Karpas-422 (cell line): ENCODE results near the gene KRT28. TPM values are rescaled to one million over a fixed set of nuclear protein-coding genes. Genes with fewer than 3 reads are reported as not detected.
A peak's percentile ranks its signal among the peaks of the same experiment; 100 is the strongest.

Experiments
- DNase-seq: peaks from one replicate; pipeline ENCODE4 v3.0.0-alpha.2; 2015
- H2AFZ ChIP-seq: fragments of 200-600 bp; sonication (generic); 2 replicates; pipeline ENCODE4 v1.6.1; 2014; ENCODE audit warnings: antibody characterized with exemption, low read length, mixed read lengths
- H3K27ac ChIP-seq: fragments of 200-600 bp; sonication (generic); 2 replicates; pipeline ENCODE4 v1.5.1; 2014; ENCODE audit warnings: mild to moderate bottlenecking, low read length, moderate library complexity
- H3K27me3 ChIP-seq: fragments of 200-600 bp; sonication (generic); 2 replicates; pipeline ENCODE4 v1.6.1; 2014; ENCODE audit warnings: low read length, mixed read lengths
- H3K36me3 ChIP-seq: fragments of 200-600 bp; sonication (generic); 2 replicates; pipeline ENCODE4 v1.6.1; 2014; ENCODE audit warnings: low read length, mixed read lengths; ENCODE audit not compliant: insufficient read depth
- H3K4me1 ChIP-seq: fragments of 200-600 bp; sonication (generic); 2 replicates; pipeline ENCODE4 v1.6.1; 2014; ENCODE audit warnings: mild to moderate bottlenecking, low read length, mixed read lengths
- H3K4me2 ChIP-seq: fragments of 200-600 bp; sonication (generic); 2 replicates; pipeline ENCODE4 v1.6.1; 2014; ENCODE audit warnings: low read length, low read depth, mild to moderate bottlenecking; ENCODE audit not compliant: poor library complexity, severe bottlenecking
- H3K4me3 ChIP-seq: fragments of 200-600 bp; sonication (generic); 2 replicates; pipeline ENCODE4 v1.5.1; 2014; ENCODE audit warnings: mild to moderate bottlenecking, antibody characterized with exemption, low read length, mixed read lengths
- H3K79me2 ChIP-seq: fragments of 200-600 bp; sonication (generic); 2 replicates; pipeline ENCODE4 v1.6.1; 2014; ENCODE audit warnings: mild to moderate bottlenecking, low read length, mixed read lengths
- H3K9ac ChIP-seq: fragments of 200-600 bp; sonication (generic); 2 replicates; pipeline ENCODE4 v1.6.0; 2014; ENCODE audit warnings: low read length
- H3K9me2 ChIP-seq: fragments of 200-600 bp; sonication (generic), shearing (Covaris generic); replicated peaks from 2 replicates; pipeline ENCODE4 v1.6.0; 2014; ENCODE audit warnings: mild to moderate bottlenecking, low read length, moderate library complexity; ENCODE audit not compliant: insufficient read depth
- H3K9me3 ChIP-seq: fragments of 300-700, 200-600 bp; sonication (generic); 2 replicates; pipeline ENCODE4 v1.6.1; 2014; ENCODE audit warnings: low read length, mixed read lengths
- H4K20me1 ChIP-seq: fragments of 200-600 bp; sonication (generic); 2 replicates; pipeline ENCODE4 v1.6.1; 2014; ENCODE audit warnings: mild to moderate bottlenecking, antibody characterized with exemption, low read length, low read depth; ENCODE audit not compliant: insufficient read depth
- total RNA-seq: library from RNA; depleted of rRNA; stranded (reverse); fragments of >200 nt; shearing (Covaris generic); gene quantifications from 2 replicates; pipeline ENCODE4 v1.2.3, GENCODE V29; 2014; ENCODE audit warnings: low replicate concordance

KRT28 gene
- total RNA-seq, 1 experiment from 2014 or later = not detected

- Histone ChIP-seq H3K9me3 (no peaks in the 10 kb centered on the region), H3K4me3 (no peak overlapping the region), H4K20me1 (no peaks in the 10 kb centered on the region), H3K27me3 (no peaks in the 10 kb centered on the region), H3K27ac (no peak overlapping the region), H3K4me1 (peaks cover 3% of the 10 kb centered on the region; the same call in 1 of the 2 replicates), H3K9me2 (no peaks in the 10 kb centered on the region), H3K9ac (no peak overlapping the region), H2AFZ (no peak overlapping the region), H3K36me3 (no peaks in the 10 kb centered on the region), H3K79me2 (no peaks in the 10 kb centered on the region), H3K4me2 (no peak overlapping the region)
- peak; percentile 90 for DNase-seq
Observed at GRCh38 chr17:40803617-40804082, 3.9 kb upstream of the KRT28 start.

- Histone ChIP-seq H3K27me3 (no peaks in the 10 kb centered on the region), H3K9ac (no peak overlapping the region), H3K36me3 (no peaks in the 10 kb centered on the region), H3K4me3 (no peak overlapping the region), H2AFZ (no peak overlapping the region), H3K27ac (no peak overlapping the region), H3K79me2 (no peaks in the 10 kb centered on the region), H3K9me3 (no peaks in the 10 kb centered on the region), H3K4me2 (no peak overlapping the region), H4K20me1 (no peaks in the 10 kb centered on the region), H3K9me2 (no peaks in the 10 kb centered on the region), H3K4me1 (no peaks in the 10 kb centered on the region)
- no peak for DNase-seq
Observed at GRCh38 chr17:40801157-40801556, 1.4 kb upstream of the KRT28 start.

- H3K27me3 ChIP-seq = no peaks in the 10 kb centered on the region
- H3K27ac ChIP-seq = no peak overlapping the region
- H3K9me2 ChIP-seq = no peaks in the 10 kb centered on the region
- no peaks in the 10 kb centered on the region for H3K79me2 ChIP-seq
- H3K9me3 ChIP-seq = no peaks in the 10 kb centered on the region
- DNase-seq = no peak
- no peak overlapping the region for H2AFZ ChIP-seq
- H3K4me2 ChIP-seq = no peak overlapping the region
- no peak overlapping the region for H3K4me3 ChIP-seq
- H3K4me1 ChIP-seq = no peaks in the 10 kb centered on the region
- H4K20me1 ChIP-seq = no peaks in the 10 kb centered on the region
- H3K9ac ChIP-seq = no peak overlapping the region
- H3K36me3 ChIP-seq = no peaks in the 10 kb centered on the region
Observed at GRCh38 chr17:40800381-40800780, 622 bp upstream of the KRT28 start.

GRCh38 chr17:40796846-40797245, 2.9 kb downstream of the KRT28 start:
- Histone ChIP-seq H3K4me3 (no peak overlapping the region), H3K36me3 (no peaks in the 10 kb centered on the region), H3K9me3 (no peaks in the 10 kb centered on the region), H4K20me1 (no peaks in the 10 kb centered on the region), H3K79me2 (no peaks in the 10 kb centered on the region), H3K9ac (no peak overlapping the region), H3K9me2 (no peaks in the 10 kb centered on the region), H3K27me3 (no peaks in the 10 kb centered on the region), H3K4me2 (no peak overlapping the region), H2AFZ (no peak overlapping the region), H3K4me1 (no peaks in the 10 kb centered on the region), H3K27ac (no peak overlapping the region)
- DNase-seq = no peak

- no peak for DNase-seq
- no peak overlapping the region for H3K27ac ChIP-seq
Observed at GRCh38 chr17:40795019-40795667, 4.6 kb downstream of the KRT28 start.

GRCh38 chr17:40794466-40794865, 5.3 kb downstream of the KRT28 start:
- DNase-seq = no peak
- Histone ChIP-seq H3K79me2 (no peaks in the 10 kb centered on the region), H3K4me1 (no peaks in the 10 kb centered on the region)

More at GRCh38 chr17:40795019-40795667, 4.6 kb downstream of the KRT28 start:
- H3K4me2 ChIP-seq = no peak overlapping the region
- no peaks in the 10 kb centered on the region for H3K9me3 ChIP-seq
- no peaks in the 10 kb centered on the region for H3K27me3 ChIP-seq
- no peaks in the 10 kb centered on the region for H3K9me2 ChIP-seq
- H3K79me2 ChIP-seq = no peaks in the 10 kb centered on the region
- no peaks in the 10 kb centered on the region for H3K4me1 ChIP-seq
- H3K9ac ChIP-seq = no peak overlapping the region
- H3K36me3 ChIP-seq = no peaks in the 10 kb centered on the region
- no peak overlapping the region for H2AFZ ChIP-seq
- H3K4me3 ChIP-seq = no peak overlapping the region
- H4K20me1 ChIP-seq = no peaks in the 10 kb centered on the region

GRCh38 chr17:40793832-40794231, 5.9 kb downstream of the KRT28 start:
- Histone ChIP-seq H3K4me3 (no peak overlapping the region), H3K4me1 (no peaks in the 10 kb centered on the region), H3K79me2 (no peaks in the 10 kb centered on the region), H3K9me3 (no peaks in the 10 kb centered on the region), H3K27ac (no peak overlapping the region), H3K36me3 (no peaks in the 10 kb centered on the region), H2AFZ (no peak overlapping the region), H3K27me3 (no peaks in the 10 kb centered on the region), H4K20me1 (no peaks in the 10 kb centered on the region), H3K9me2 (no peaks in the 10 kb centered on the region), H3K9ac (no peak overlapping the region), H3K4me2 (no peak overlapping the region)
- no peak for DNase-seq

More at GRCh38 chr17:40794466-40794865, 5.3 kb downstream of the KRT28 start:
- H3K9ac ChIP-seq = no peak overlapping the region
- H3K36me3 ChIP-seq = no peaks in the 10 kb centered on the region
- H3K4me2 ChIP-seq = no peak overlapping the region
- no peaks in the 10 kb centered on the region for H3K27me3 ChIP-seq
- no peaks in the 10 kb centered on the region for H3K9me2 ChIP-seq
- H2AFZ ChIP-seq = no peak overlapping the region
- H4K20me1 ChIP-seq = no peaks in the 10 kb centered on the region
- H3K4me3 ChIP-seq = no peak overlapping the region
- no peak overlapping the region for H3K27ac ChIP-seq
- no peaks in the 10 kb centered on the region for H3K9me3 ChIP-seq

GRCh38 chr17:40791787-40792436, 7.8 kb downstream of the KRT28 start:
- H3K4me2 ChIP-seq = no peak overlapping the region
- H3K9ac ChIP-seq = no peak overlapping the region
- H3K9me3 ChIP-seq = no peaks in the 10 kb centered on the region
- H4K20me1 ChIP-seq = no peaks in the 10 kb centered on the region
- DNase-seq = peak; percentile 43
- no peak overlapping the region for H3K27ac ChIP-seq
- no peaks in the 10 kb centered on the region for H3K9me2 ChIP-seq
- no peak overlapping the region for H2AFZ ChIP-seq
- no peaks in the 10 kb centered on the region for H3K27me3 ChIP-seq
- H3K79me2 ChIP-seq = no peaks in the 10 kb centered on the region
- H3K4me3 ChIP-seq = no peak overlapping the region
- no peaks in the 10 kb centered on the region for H3K36me3 ChIP-seq
- H3K4me1 ChIP-seq = no peaks in the 10 kb centered on the region
